CD4-positive, alpha-beta T cell (primary cell): Measurements from ENCODE around the gene EHD3. TPM values are rescaled to one million over a fixed set of nuclear protein-coding genes. Genes with fewer than 3 reads are reported as not detected.

Experiments used
- ATAC-seq: fragments of 200-7000 bp; cut with Tn5 transposase; one replicate; pipeline ENCODE4 v1.10.0; 2022; ENCODE audit warnings: mild to moderate bottlenecking; ENCODE audit not compliant: poor library complexity
- CTCF ChIA-PET: fragments of 350-600 bp; sonication (Branson Sonifier 250); formaldehyde crosslinking; loops from one replicate; lab custom pipeline; 2021; ENCODE audit warnings: antibody characterized with exemption, inconsistent platforms; lab: Charles Lee
- POLR2A ChIA-PET: fragments of 350-600 bp; sonication (Branson Sonifier 250); formaldehyde crosslinking; loops from one replicate; lab custom pipeline; 2021; ENCODE audit warnings: antibody characterized with exemption, inconsistent platforms; lab: Charles Lee
- DNase-seq, 14 experiments: peaks; one replicate each; pipeline ENCODE4 v3.0.0-alpha.2; 2013 to 2020; ENCODE audit warnings: mixed read lengths in 2 of 14
- H3K27ac ChIP-seq, 2 donors: one replicate each; pipeline versions ENCODE4 v1.5.1 to v1.7.0; 2013; ENCODE audit warnings: low read length in 2 of 2, low read depth in 1 of 2, mild to moderate bottlenecking in 1 of 2
- H3K27me3 ChIP-seq, 2 experiments: 1 replicate in 1 of 2; 2 replicates in 1 of 2; pipeline versions ENCODE4 v1.6.1 to v1.7.0; 2013; ENCODE audit warnings: low read length in 2 of 2, control low read depth in 1 of 2, mild to moderate bottlenecking in 1 of 2, moderate library complexity in 1 of 2; ENCODE audit not compliant: insufficient read depth in 2 of 2, control insufficient read depth in 1 of 2
- H3K36me3 ChIP-seq: one replicate; pipeline ENCODE4 v1.6.1; 2013; ENCODE audit warnings: low read length, control low read depth; ENCODE audit not compliant: insufficient read depth
- H3K4me1 ChIP-seq: one replicate; pipeline ENCODE4 v1.6.1; 2013; ENCODE audit warnings: low read length, control low read depth; ENCODE audit not compliant: insufficient read depth
- H3K4me3 ChIP-seq: one replicate; pipeline ENCODE4 v1.5.1; 2013; ENCODE audit warnings: mild to moderate bottlenecking, low read length, moderate library complexity
- H3K9me3 ChIP-seq, 2 experiments: 1 replicate in 1 of 2; 2 replicates in 1 of 2; pipeline versions ENCODE4 v1.6.1 to v1.7.0; 2013; ENCODE audit warnings: low read length in 2 of 2, mild to moderate bottlenecking in 2 of 2, control low read depth in 1 of 2, moderate library complexity in 1 of 2; ENCODE audit not compliant: control insufficient read depth in 1 of 2, insufficient read depth in 1 of 2
- H3K27ac Mint-ChIP-seq: one replicate; pipeline ENCODE4 v1.8.0; 2020; ENCODE audit warnings: mixed read lengths
- H3K27me3 Mint-ChIP-seq: one replicate; pipeline ENCODE4 v1.8.0; 2021; ENCODE audit warnings: mixed read lengths
- H3K36me3 Mint-ChIP-seq: one replicate; pipeline ENCODE4 v1.8.0; 2021; ENCODE audit warnings: low read depth, mixed read lengths
- H3K4me1 Mint-ChIP-seq: one replicate; pipeline ENCODE4 v1.8.0; 2021; ENCODE audit warnings: low read depth, mixed read lengths
- H3K4me3 Mint-ChIP-seq: one replicate; pipeline ENCODE4 v1.8.0; 2020; ENCODE audit warnings: mild to moderate bottlenecking, mixed read lengths
- H3K9me3 Mint-ChIP-seq: one replicate; pipeline ENCODE4 v1.8.0; 2020; ENCODE audit warnings: mixed read lengths
- CTCF ChIP-seq: fragments of 200-600 bp; IDR thresholded peaks from one replicate; pipeline ENCODE4 v1.8.0; 2022; ENCODE audit warnings: antibody characterized with exemption, mild to moderate bottlenecking
- intact Hi-C, 2 experiments: fragments of 100-400 bp; cut with DNase I in 1 of 2; cut with micrococcal nuclease in 1 of 2; formaldehyde crosslinking; loops; one replicate each; pipeline versions ENCODE4 v1.15.1 to v1.9.0; 2023 to 2025; cut with DNase I, micrococcal nuclease
- total RNA-seq, 174 experiments: library from RNA in 2 of 174; stranded (reverse) in 2 of 174; gene quantifications; one replicate each; pipeline ENCODE4 v1.2.3 and lab custom pipeline; 2021 to 2026

EHD3 gene
- total RNA-seq, 2 experiments from 2014 or later: 1.4 to 1.7 TPM

- no peak overlapping the region for H3K27ac Mint-ChIP-seq
- TF ChIP-seq CTCF: no peak
- H3K4me3 ChIP-seq: no peak overlapping the region
- no peak overlapping the region for H3K4me3 Mint-ChIP-seq
- no peaks in the 10 kb centered on the region for H3K36me3 ChIP-seq
- H3K4me1 Mint-ChIP-seq: no peaks in the 10 kb centered on the region
- no peaks in the 10 kb centered on the region for H3K4me1 ChIP-seq
- H3K9me3 ChIP-seq: no peaks in the 10 kb centered on the region
- POLR2A ChIA-PET: no interaction called here
- H3K36me3 Mint-ChIP-seq: peaks cover 3% of the 10 kb centered on the region
- no peaks in the 10 kb centered on the region for H3K27me3 Mint-ChIP-seq
- CTCF ChIA-PET: no interaction called here
- no peaks in the 10 kb centered on the region for H3K9me3 Mint-ChIP-seq
- no peak for ATAC-seq
- no peaks in the 10 kb centered on the region for H3K27me3 ChIP-seq
- no peak for DNase-seq
- intact Hi-C loops: no loop called here
- no peak overlapping the region for H3K27ac ChIP-seq
Observed at GRCh38 chr2:31189141-31189540, 44.8 kb upstream of the EHD3 start.

GRCh38 chr2:31190188-31190587 lies 43.8 kb upstream of the EHD3 start:
- Mint-ChIP-seq H3K9me3 (no peaks in the 10 kb centered on the region), H3K27ac (no peak overlapping the region), H3K36me3 (no peaks in the 10 kb centered on the region), H3K4me3 (no peak overlapping the region), H3K4me1 (no peaks in the 10 kb centered on the region), H3K27me3 (no peaks in the 10 kb centered on the region)
- H3K4me1 ChIP-seq: no peaks in the 10 kb centered on the region
- no peaks in the 10 kb centered on the region for H3K9me3 ChIP-seq
- POLR2A ChIA-PET: no interaction called here
- TF ChIP-seq CTCF: no peak
- CTCF ChIA-PET: no interaction called here
- no peaks in the 10 kb centered on the region for H3K27me3 ChIP-seq
- DNase-seq (no peak), ATAC-seq (no peak)
- H3K4me3 ChIP-seq: no peak overlapping the region
- H3K36me3 ChIP-seq: no peaks in the 10 kb centered on the region
- H3K27ac ChIP-seq: no peak overlapping the region
- intact Hi-C loops: no loop called here

GRCh38 chr2:31191931-31192330 lies 42.0 kb upstream of the EHD3 start:
- no peak overlapping the region for H3K27ac Mint-ChIP-seq

More at GRCh38 chr2:31191931-31192330, 42.0 kb upstream of the EHD3 start:
- no peaks in the 10 kb centered on the region for H3K27me3 Mint-ChIP-seq
- no peaks in the 10 kb centered on the region for H3K4me1 Mint-ChIP-seq
- H3K9me3 Mint-ChIP-seq: no peaks in the 10 kb centered on the region
- no peak overlapping the region for H3K4me3 Mint-ChIP-seq
- no peak overlapping the region for H3K4me3 ChIP-seq
- H3K36me3 ChIP-seq: no peaks in the 10 kb centered on the region
- intact Hi-C loops: no loop called here
- H3K4me1 ChIP-seq: no peaks in the 10 kb centered on the region
- H3K27ac ChIP-seq: no peak overlapping the region
- TF ChIP-seq CTCF: no peak
- ATAC-seq: no peak
- POLR2A ChIA-PET: no interaction called here
- DNase-seq: no peak
- CTCF ChIA-PET: no interaction called here
- H3K9me3 ChIP-seq: no peaks in the 10 kb centered on the region
- no peaks in the 10 kb centered on the region for H3K36me3 Mint-ChIP-seq
- no peaks in the 10 kb centered on the region for H3K27me3 ChIP-seq
